Mesenchymal stem cell (in vitro differentiated cells and primary cell): ENCODE data around the gene RHOD.

Experiments
- DNase-seq: peaks from one replicate; pipeline ENCODE4 v3.0.0-alpha.2; 2013
- H2AFZ ChIP-seq: one replicate; pipeline ENCODE4 v1.6.1; 2013; ENCODE audit warnings: low read depth, mild to moderate bottlenecking, control low read depth, inconsistent platforms, low read length, moderate library complexity
- H2AK5ac ChIP-seq: 2 replicates; pipeline ENCODE4 v1.6.1; 2013; ENCODE audit warnings: low read length, moderate library complexity, mild to moderate bottlenecking, inconsistent platforms; ENCODE audit not compliant: severe bottlenecking
- H2BK120ac ChIP-seq: one replicate; pipeline ENCODE4 v1.6.1; 2013; ENCODE audit warnings: low read depth, mild to moderate bottlenecking, inconsistent platforms, low read length, moderate library complexity
- H2BK12ac ChIP-seq, 2 experiments: one replicate each; pipeline ENCODE4 v1.6.1; 2013; ENCODE audit warnings: inconsistent platforms in 2 of 2, low read length in 2 of 2, mild to moderate bottlenecking in 2 of 2, moderate library complexity in 2 of 2, control low read depth in 1 of 2
- H2BK15ac ChIP-seq: one replicate; pipeline ENCODE4 v1.6.1; 2013; ENCODE audit warnings: mild to moderate bottlenecking, low read depth, inconsistent platforms; ENCODE audit not compliant: poor library complexity, severe bottlenecking
- H2BK5ac ChIP-seq: 2 replicates; pipeline ENCODE4 v1.6.1; 2013; ENCODE audit warnings: low read depth, mild to moderate bottlenecking, low read length, control low read depth, inconsistent platforms; ENCODE audit not compliant: poor library complexity, severe bottlenecking
- H3K14ac ChIP-seq, 2 experiments: one replicate each; pipeline ENCODE4 v1.6.1; 2013; ENCODE audit warnings: inconsistent platforms in 2 of 2, low read length in 2 of 2, control low read depth in 1 of 2, mild to moderate bottlenecking in 1 of 2, moderate library complexity in 1 of 2
- H3K18ac ChIP-seq, 2 experiments: one replicate each; pipeline ENCODE4 v1.6.1; 2013; ENCODE audit warnings: inconsistent platforms in 2 of 2, low read length in 2 of 2, control low read depth in 1 of 2, low read depth in 1 of 2, mild to moderate bottlenecking in 1 of 2
- H3K23ac ChIP-seq, 2 experiments: one replicate each; pipeline ENCODE4 v1.6.1; 2013; ENCODE audit warnings: inconsistent platforms in 2 of 2, low read length in 2 of 2, mild to moderate bottlenecking in 2 of 2, moderate library complexity in 2 of 2, control low read depth in 1 of 2
- H3K27ac ChIP-seq: 2 replicates; pipeline ENCODE4 v1.5.1; 2013; ENCODE audit warnings: mild to moderate bottlenecking, moderate library complexity, low read length, control low read depth, inconsistent platforms; ENCODE audit not compliant: poor library complexity, severe bottlenecking
- H3K27me3 ChIP-seq, 2 experiments: 2 replicates each; pipeline versions ENCODE4 v1.6.1 to v1.7.0; 2013; ENCODE audit warnings: low read length in 2 of 2, mild to moderate bottlenecking in 2 of 2, moderate library complexity in 2 of 2, control low read depth in 1 of 2, inconsistent platforms in 1 of 2; ENCODE audit not compliant: control insufficient read depth in 1 of 2, insufficient read depth in 1 of 2
- H3K36me3 ChIP-seq, 2 experiments: 2 replicates each; pipeline versions ENCODE4 v1.6.1 to v1.7.0; 2013; ENCODE audit warnings: low read length in 2 of 2, control low read depth in 1 of 2, inconsistent platforms in 1 of 2, low read depth in 1 of 2, mild to moderate bottlenecking in 1 of 2; ENCODE audit not compliant: insufficient read depth in 2 of 2, control insufficient read depth in 1 of 2
- H3K4ac ChIP-seq, 2 experiments: one replicate each; pipeline ENCODE4 v1.6.1; 2013; ENCODE audit warnings: inconsistent platforms in 2 of 2, low read length in 2 of 2, mild to moderate bottlenecking in 2 of 2, moderate library complexity in 2 of 2, control low read depth in 1 of 2, low read depth in 1 of 2
- H3K4me1 ChIP-seq: 2 replicates; pipeline ENCODE4 v1.6.1; 2013; ENCODE audit warnings: low read depth, low read length, control low read depth; ENCODE audit not compliant: control insufficient read depth, insufficient read depth
- H3K4me2 ChIP-seq: 2 replicates; pipeline ENCODE4 v1.6.1; 2013; ENCODE audit warnings: low read length, mild to moderate bottlenecking, inconsistent platforms; ENCODE audit not compliant: poor library complexity, severe bottlenecking
- H3K4me3 ChIP-seq, 2 experiments: 2 replicates each; pipeline versions ENCODE4 v1.5.1 to v1.7.0; 2013; ENCODE audit warnings: low read length in 2 of 2, mild to moderate bottlenecking in 2 of 2, control low read depth in 1 of 2, low read depth in 1 of 2; ENCODE audit not compliant: insufficient read depth in 1 of 2
- H3K79me1 ChIP-seq: replicated peaks from 2 replicates; pipeline ENCODE4 v1.6.1; 2013; ENCODE audit warnings: mild to moderate bottlenecking, control low read depth, low read length, inconsistent platforms; ENCODE audit not compliant: poor library complexity, severe bottlenecking
- H3K9ac ChIP-seq: 2 replicates; pipeline ENCODE4 v1.7.0; 2013; ENCODE audit warnings: mild to moderate bottlenecking, low read length, moderate library complexity
- H3K9me3 ChIP-seq: 2 replicates; pipeline ENCODE4 v1.7.0; 2013; ENCODE audit warnings: mild to moderate bottlenecking, low read length; ENCODE audit not compliant: control insufficient read depth
- H4K8ac ChIP-seq: one replicate; pipeline ENCODE4 v1.6.1; 2013; ENCODE audit warnings: inconsistent platforms, mild to moderate bottlenecking, low read length, moderate library complexity
- H4K91ac ChIP-seq: one replicate; pipeline ENCODE4 v1.6.1; 2013; ENCODE audit warnings: mild to moderate bottlenecking, low read length, inconsistent platforms
- WGBS: methylation state at CpG from one replicate; pipeline ENCODE4 v1.1.7; 2013; ENCODE audit warnings: mixed read lengths; 5-methylcytosine and 5-hydroxymethylcytosine counted together

Gene RHOD

GRCh38 chr11:67014343-67014742, 42.3 kb upstream of the RHOD start:
- no peak overlapping the region for H2BK15ac ChIP-seq
- no peak overlapping the region for H2BK120ac ChIP-seq
- no peak overlapping the region for H3K4me3 ChIP-seq
- no peak overlapping the region for H2BK5ac ChIP-seq
- no peaks in the 10 kb centered on the region for H3K9me3 ChIP-seq
- no peak overlapping the region for H3K27ac ChIP-seq
- DNase-seq: no peak
- no peak overlapping the region for H2AK5ac ChIP-seq
- H4K8ac ChIP-seq: no peak overlapping the region
- peaks cover 0 to 3% of the 10 kb centered on the region in 2 experiments for H3K36me3 ChIP-seq
- H3K14ac ChIP-seq: no peak overlapping the region
- no peak overlapping the region for H3K18ac ChIP-seq
- H3K4ac ChIP-seq: no peak overlapping the region
- H3K4me2 ChIP-seq: no peak overlapping the region
- peaks cover 0 to 26% of the 10 kb centered on the region in 2 experiments for H3K27me3 ChIP-seq
- H2AFZ ChIP-seq: no peak overlapping the region
- H3K79me1 ChIP-seq: no peaks in the 10 kb centered on the region
- H4K91ac ChIP-seq: no peak overlapping the region
- H3K23ac ChIP-seq: no peak overlapping the region
- no peak overlapping the region for H3K9ac ChIP-seq
- WGBS: 93% methylated on average over 7 of the region's 7 CpGs
- H2BK12ac ChIP-seq: no peak overlapping the region
- no peaks in the 10 kb centered on the region for H3K4me1 ChIP-seq

GRCh38 chr11:67015048-67015447, 41.6 kb upstream of the RHOD start:
- H3K4me3 ChIP-seq: no peak overlapping the region
- no peaks in the 10 kb centered on the region for H3K4me1 ChIP-seq
- no peak overlapping the region for H2AK5ac ChIP-seq
- peaks cover 0 to 3% of the 10 kb centered on the region in 2 experiments for H3K36me3 ChIP-seq
- no peak overlapping the region for H3K23ac ChIP-seq
- H3K79me1 ChIP-seq: no peaks in the 10 kb centered on the region
- no peaks in the 10 kb centered on the region for H3K9me3 ChIP-seq
- H2BK15ac ChIP-seq: no peak overlapping the region
- no peak overlapping the region for H3K18ac ChIP-seq
- H2BK120ac ChIP-seq: no peak overlapping the region
- H3K9ac ChIP-seq: no peak overlapping the region
- no peak overlapping the region for H2BK5ac ChIP-seq
- H3K4me2 ChIP-seq: no peak overlapping the region
- no peak overlapping the region for H4K8ac ChIP-seq
- no peak overlapping the region for H3K4ac ChIP-seq
- WGBS: 93% methylated on average over 8 of the region's 8 CpGs
- no peak overlapping the region for H2AFZ ChIP-seq
- H2BK12ac ChIP-seq: no peak overlapping the region
- no peak for DNase-seq
- H3K27ac ChIP-seq: no peak overlapping the region
- peaks cover 0 to 23% of the 10 kb centered on the region in 2 experiments for H3K27me3 ChIP-seq
- H4K91ac ChIP-seq: peak overlapping the region; percentile 22
- H3K14ac ChIP-seq: peak overlapping the region in 1 of 2 experiments; percentile 89

- H2BK12ac ChIP-seq: no peak overlapping the region
- H4K91ac ChIP-seq: no peak overlapping the region
- H3K79me1 ChIP-seq: no peaks in the 10 kb centered on the region
- H3K4me1 ChIP-seq: no peaks in the 10 kb centered on the region
- no peak overlapping the region for H3K18ac ChIP-seq
- WGBS: 77% methylated on average over 4 of the region's 5 CpGs
- H2BK15ac ChIP-seq: no peak overlapping the region
- no peak overlapping the region for H3K4me3 ChIP-seq
- no peak overlapping the region for H3K4ac ChIP-seq
- peaks cover 0 to 3% of the 10 kb centered on the region in 2 experiments for H3K36me3 ChIP-seq
- no peak overlapping the region for H3K14ac ChIP-seq
- H2BK5ac ChIP-seq: no peak overlapping the region
- no peak overlapping the region for H3K4me2 ChIP-seq
- no peak for DNase-seq
- H4K8ac ChIP-seq: no peak overlapping the region
- no peak overlapping the region for H3K9ac ChIP-seq
- H2AFZ ChIP-seq: no peak overlapping the region
- H3K27me3 ChIP-seq: peaks cover 0 to 18% of the 10 kb centered on the region in 2 experiments
- no peak overlapping the region for H3K27ac ChIP-seq
- H2AK5ac ChIP-seq: no peak overlapping the region
- H3K9me3 ChIP-seq: no peaks in the 10 kb centered on the region
- H2BK120ac ChIP-seq: no peak overlapping the region
- no peak overlapping the region for H3K23ac ChIP-seq
These were observed 40.1 kb upstream of the RHOD start for GRCh38 chr11:67016550-67016949.

- no peak overlapping the region for H4K8ac ChIP-seq
- peaks cover 0 to 38% of the 10 kb centered on the region in 2 experiments for H3K27me3 ChIP-seq
- WGBS: 92% methylated on average over 4 of the region's 6 CpGs
- H3K4me1 ChIP-seq: peaks cover 31% of the 10 kb centered on the region
- H2AK5ac ChIP-seq: no peak overlapping the region
- H3K36me3 ChIP-seq: no peaks in the 10 kb centered on the region
- no peak overlapping the region for H3K4ac ChIP-seq
- no peak overlapping the region for H3K18ac ChIP-seq
- no peak overlapping the region for H3K4me3 ChIP-seq
- DNase-seq: no peak
- H2BK12ac ChIP-seq: no peak overlapping the region
- no peak overlapping the region for H2BK120ac ChIP-seq
- no peak overlapping the region for H3K14ac ChIP-seq
- H2BK15ac ChIP-seq: no peak overlapping the region
- H4K91ac ChIP-seq: no peak overlapping the region
- no peaks in the 10 kb centered on the region for H3K9me3 ChIP-seq
- no peak overlapping the region for H3K27ac ChIP-seq
- H3K23ac ChIP-seq: no peak overlapping the region
- H3K79me1 ChIP-seq: no peaks in the 10 kb centered on the region
- H3K4me2 ChIP-seq: no peak overlapping the region
- no peak overlapping the region for H2BK5ac ChIP-seq
- no peak overlapping the region for H2AFZ ChIP-seq
- no peak overlapping the region for H3K9ac ChIP-seq
These were observed 35.7 kb upstream of the RHOD start for GRCh38 chr11:67020949-67021348.
